Effector memory CD4-positive, alpha-beta T cell (primary cell): ENCODE measurements around the gene DOCK6.
"Not testable (repeated sequence)": the region's sequence is repeated elsewhere in the genome, so short reads cannot be mapped to it uniquely, and the experiment has no call there.

Experiments
- DNase-seq, 3 donors: peaks; one replicate each; pipeline ENCODE4 v3.0.0-alpha.2; 2020
- H3K27ac ChIP-seq: 2 replicates; pipeline ENCODE4 v1.7.0; 2013; ENCODE audit warnings: mild to moderate bottlenecking, low read length, moderate library complexity; ENCODE audit not compliant: insufficient read depth, poor library complexity, severe bottlenecking
- H3K27me3 ChIP-seq: replicated peaks from 2 replicates; pipeline ENCODE4 v1.7.0; 2013; ENCODE audit warnings: mild to moderate bottlenecking, low read length; ENCODE audit not compliant: insufficient read depth, control insufficient read depth, poor library complexity, severe bottlenecking
- H3K36me3 ChIP-seq: 2 replicates; pipeline ENCODE4 v1.7.0; 2013; ENCODE audit warnings: mild to moderate bottlenecking, low read length, moderate library complexity; ENCODE audit not compliant: control insufficient read depth, insufficient read depth
- H3K4me1 ChIP-seq: 2 replicates; pipeline ENCODE4 v1.7.0; 2013; ENCODE audit warnings: low read length, mild to moderate bottlenecking; ENCODE audit not compliant: control insufficient read depth, insufficient read depth, poor library complexity, severe bottlenecking
- H3K4me3 ChIP-seq: 2 replicates; pipeline ENCODE4 v1.7.0; 2013; ENCODE audit warnings: low read length, low read depth, mild to moderate bottlenecking; ENCODE audit not compliant: insufficient read depth, poor library complexity, severe bottlenecking
- H3K9me3 ChIP-seq: 2 replicates; pipeline ENCODE4 v1.7.0; 2013; ENCODE audit warnings: mild to moderate bottlenecking, low read length, moderate library complexity; ENCODE audit not compliant: control insufficient read depth

Gene DOCK6

DNA sequence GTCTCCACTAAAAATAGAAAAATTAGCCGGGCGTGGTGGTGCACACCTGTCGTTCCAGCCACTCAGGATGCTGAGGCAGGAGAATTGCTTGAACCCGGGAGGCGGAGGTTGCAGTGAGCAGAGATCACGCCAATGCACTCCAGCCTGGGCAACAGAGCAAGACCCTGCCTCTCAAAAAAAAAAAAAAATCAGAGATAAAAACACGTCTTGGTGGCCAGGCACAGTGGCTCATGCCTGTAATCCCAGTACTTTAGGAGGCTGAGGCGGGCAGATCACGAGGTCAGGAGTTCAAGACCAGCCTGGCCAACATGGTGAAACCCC lies 83.2 kb downstream of the DOCK6 start:
- H3K4me3 ChIP-seq, H3K9me3 ChIP-seq, H3K27me3 ChIP-seq, H3K4me1 ChIP-seq, H3K36me3 ChIP-seq, H3K27ac ChIP-seq, DNase-seq: not testable (repeated sequence)

DNA sequence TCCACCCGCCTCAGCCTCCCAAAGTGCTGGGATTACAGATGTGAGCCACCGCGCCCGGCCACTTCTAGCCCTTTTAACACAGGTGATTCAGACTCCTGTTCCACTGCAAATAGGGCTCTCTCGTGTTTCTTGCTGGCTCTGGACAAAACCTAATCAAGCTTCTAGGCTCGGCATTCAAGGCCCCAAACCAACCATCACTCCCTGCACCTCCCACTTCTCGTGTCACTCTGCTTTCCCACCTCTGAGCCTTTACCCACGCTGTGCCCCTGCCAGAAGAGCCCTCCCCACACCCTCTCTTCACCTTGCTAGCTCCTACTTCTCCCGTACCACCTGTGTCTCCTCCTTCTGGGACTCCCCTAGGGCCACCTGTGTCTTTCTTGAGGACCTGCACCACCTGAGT lies 84.7 kb downstream of the DOCK6 start:
- Histone ChIP-seq H3K27me3 (no peaks in the 10 kb centered on the region), H3K36me3 (no peaks in the 10 kb centered on the region), H3K27ac (no peak overlapping the region), H3K4me3 (no peak overlapping the region), H3K4me1 (peaks cover 5% of the 10 kb centered on the region), H3K9me3 (no peaks in the 10 kb centered on the region)
- no peak for DNase-seq

DNA sequence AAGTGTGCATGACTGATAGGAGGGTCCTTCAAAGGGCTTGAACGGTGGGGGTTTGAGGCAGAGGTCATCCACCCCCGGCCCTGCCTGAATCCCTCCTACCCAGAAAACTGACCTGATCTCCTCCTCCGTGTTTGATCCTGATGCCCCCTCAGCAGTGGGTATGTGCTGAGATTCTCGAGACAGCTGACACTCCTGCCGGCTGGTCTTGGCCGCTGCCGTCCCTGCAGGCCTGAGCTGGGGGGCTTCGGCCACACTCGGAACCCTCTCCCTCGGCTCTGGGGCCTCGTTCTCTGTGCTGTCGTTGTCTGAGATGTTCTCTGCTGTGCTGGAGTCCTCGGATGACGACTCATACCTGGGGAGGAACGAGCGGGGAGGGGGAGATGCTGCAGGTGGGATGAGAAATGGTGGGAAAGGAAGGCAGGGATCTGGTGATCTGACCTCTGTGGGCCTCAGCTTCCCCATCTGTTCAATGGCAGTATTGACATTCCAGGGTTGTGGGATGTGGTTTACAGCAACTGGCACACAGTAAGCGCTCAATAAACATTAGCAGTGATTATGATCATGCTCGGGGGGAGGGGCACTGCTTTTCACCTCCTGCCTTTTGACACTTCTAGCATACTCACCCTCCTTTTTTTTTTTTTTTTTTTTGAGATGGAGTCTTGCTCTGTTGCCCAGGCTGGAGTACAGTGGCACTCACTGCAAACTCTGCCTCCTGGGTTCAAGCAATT lies 85.7 kb downstream of the DOCK6 start:
- peaks cover 5% of the 10 kb centered on the region for H3K4me1 ChIP-seq
- no peaks in the 10 kb centered on the region for H3K27me3 ChIP-seq
- DNase-seq = no peak
- H3K27ac ChIP-seq = no peak overlapping the region
- H3K4me3 ChIP-seq = no peak overlapping the region
- no peaks in the 10 kb centered on the region for H3K9me3 ChIP-seq
- H3K36me3 ChIP-seq = no peaks in the 10 kb centered on the region

DNA sequence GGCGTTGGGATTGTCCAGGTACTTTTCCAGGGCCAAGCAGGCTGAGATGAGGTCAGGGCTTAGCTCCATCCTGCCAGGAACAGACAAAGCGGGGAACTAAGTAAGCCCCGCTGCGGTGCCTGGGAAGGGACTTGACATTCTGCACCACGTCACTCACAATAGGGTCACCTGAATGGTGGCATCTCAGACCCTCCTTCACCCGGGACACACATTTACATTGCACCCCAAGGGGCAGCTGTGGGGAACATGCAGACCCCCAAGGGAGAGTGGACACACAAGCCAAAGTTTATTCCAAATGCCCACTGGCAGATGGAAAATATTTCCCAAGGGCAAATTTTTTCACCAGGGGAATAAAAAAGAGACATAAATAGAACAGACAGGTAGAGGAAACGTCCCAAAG lies 86.4 kb downstream of the DOCK6 start:
- H3K27ac ChIP-seq = no peak overlapping the region
- H3K27me3 ChIP-seq = no peaks in the 10 kb centered on the region
- H3K9me3 ChIP-seq = no peaks in the 10 kb centered on the region
- H3K4me1 ChIP-seq = peaks cover 5% of the 10 kb centered on the region
- no peaks in the 10 kb centered on the region for H3K36me3 ChIP-seq
- H3K4me3 ChIP-seq = no peak overlapping the region
- DNase-seq = no peak

DNA sequence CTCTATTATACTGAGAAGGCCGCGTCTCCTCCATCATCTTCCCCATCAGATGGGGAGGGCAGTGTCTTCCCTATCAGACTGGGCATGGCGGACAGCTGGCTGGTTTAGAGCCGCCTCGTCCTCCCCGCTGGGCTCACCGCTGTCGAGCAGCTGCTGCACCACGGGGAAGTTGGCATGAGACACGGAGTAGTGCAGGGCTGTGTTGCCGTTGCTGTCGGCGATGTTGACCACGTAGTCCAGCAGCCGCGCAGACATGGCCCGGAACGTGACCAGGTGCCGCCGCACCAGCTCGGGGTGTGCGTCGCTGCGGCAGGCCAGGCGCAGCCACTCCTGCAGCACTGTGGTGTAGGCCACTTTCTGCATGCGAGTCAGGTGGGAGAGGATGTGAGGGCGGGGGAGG lies 88.0 kb downstream of the DOCK6 start:
- DNase-seq = no peak
- no peaks in the 10 kb centered on the region for H3K9me3 ChIP-seq
- no peak overlapping the region for H3K27ac ChIP-seq
- H3K27me3 ChIP-seq = no peaks in the 10 kb centered on the region
- no peak overlapping the region for H3K4me3 ChIP-seq
- no peaks in the 10 kb centered on the region for H3K36me3 ChIP-seq
- H3K4me1 ChIP-seq = no peaks in the 10 kb centered on the region

DNA sequence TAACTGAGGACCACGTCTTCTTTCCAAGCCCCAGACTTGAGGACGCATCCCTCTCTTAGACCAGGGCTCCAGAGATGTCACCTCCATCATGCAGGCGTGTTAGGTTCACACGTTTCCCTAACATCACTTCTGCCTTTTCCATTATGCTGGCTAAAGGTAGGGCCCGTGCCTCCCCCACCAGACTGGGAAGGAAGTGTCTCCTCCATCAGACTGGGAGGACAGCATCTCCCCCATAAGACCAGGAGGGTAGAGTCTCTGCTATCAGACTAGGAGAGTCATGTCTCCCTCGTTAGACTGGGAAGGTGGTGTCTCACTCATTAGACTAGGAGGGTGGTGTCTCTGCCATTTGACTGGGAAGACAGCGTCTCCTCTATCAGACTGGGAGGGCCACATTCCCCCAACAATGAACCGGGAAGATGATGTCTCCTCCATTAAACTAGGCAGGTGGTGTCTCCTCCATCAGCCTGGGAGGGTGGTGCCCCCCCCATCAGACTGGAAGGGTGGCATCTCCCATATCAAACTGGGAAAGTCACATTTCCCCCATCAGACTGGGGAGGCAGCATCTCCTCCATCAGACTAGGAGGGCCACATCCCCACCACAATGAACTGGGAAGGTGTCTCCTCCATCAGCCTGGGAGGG lies 88.7 kb downstream of the DOCK6 start:
- H3K36me3 ChIP-seq = no peaks in the 10 kb centered on the region
- no peak overlapping the region for H3K27ac ChIP-seq
- H3K27me3 ChIP-seq = no peaks in the 10 kb centered on the region
- no peaks in the 10 kb centered on the region for H3K4me1 ChIP-seq
- no peak overlapping the region for H3K4me3 ChIP-seq
- no peaks in the 10 kb centered on the region for H3K9me3 ChIP-seq
- DNase-seq = no peak

DNA sequence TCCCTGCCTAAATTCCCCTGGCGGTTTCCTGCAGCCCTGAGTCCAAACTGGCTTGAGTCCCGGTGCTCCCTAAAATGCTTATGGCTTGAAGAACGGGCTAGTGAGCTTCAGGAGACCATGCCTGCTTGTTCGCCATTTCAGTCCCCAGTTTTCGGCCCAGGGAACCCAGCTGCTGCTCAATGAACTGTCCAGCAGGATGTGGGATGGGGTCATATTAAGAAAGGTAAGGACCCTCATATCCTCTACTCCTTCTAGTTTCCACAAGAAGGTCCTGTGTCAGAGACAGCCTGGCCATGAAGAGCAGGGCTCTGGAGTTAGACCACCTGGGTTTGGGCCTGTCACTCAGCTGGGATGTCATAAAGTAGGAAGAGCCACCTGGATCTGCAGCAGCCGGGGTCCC lies 89.7 kb downstream of the DOCK6 start:
- Histone ChIP-seq H3K4me3 (no peak overlapping the region), H3K36me3 (no peaks in the 10 kb centered on the region)

DNA sequence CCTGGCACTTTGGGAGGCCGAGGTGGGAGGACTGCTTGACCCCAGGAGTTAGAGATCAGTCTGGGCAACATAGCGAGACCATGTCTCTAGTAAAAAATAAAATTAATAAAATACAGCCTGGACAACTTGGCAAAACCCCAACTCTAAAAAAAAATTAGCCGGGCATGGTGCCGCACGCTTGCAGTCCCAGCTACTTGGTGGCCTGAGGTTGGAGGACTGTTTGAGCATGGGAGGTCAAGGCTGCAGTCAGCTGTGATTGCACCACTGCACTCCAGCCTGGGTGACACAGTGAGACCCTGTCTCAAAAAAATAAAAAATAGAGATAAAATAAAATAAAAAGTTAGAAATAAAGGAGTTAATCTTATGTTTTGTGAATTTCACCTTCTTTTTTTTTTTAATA lies 91.2 kb downstream of the DOCK6 start:
- Histone ChIP-seq H3K27ac (no peak overlapping the region), H3K4me1 (no peaks in the 10 kb centered on the region), H3K27me3 (no peaks in the 10 kb centered on the region), H3K4me3 (no peak overlapping the region), H3K9me3 (no peaks in the 10 kb centered on the region), H3K36me3 (no peaks in the 10 kb centered on the region)
- DNase-seq = no peak

More for the DNA sequence above, 89.7 kb downstream of the DOCK6 start:
- no peak for DNase-seq
- H3K27ac ChIP-seq = no peak overlapping the region
- no peaks in the 10 kb centered on the region for H3K4me1 ChIP-seq
- no peaks in the 10 kb centered on the region for H3K27me3 ChIP-seq
- H3K9me3 ChIP-seq = no peaks in the 10 kb centered on the region

DNA sequence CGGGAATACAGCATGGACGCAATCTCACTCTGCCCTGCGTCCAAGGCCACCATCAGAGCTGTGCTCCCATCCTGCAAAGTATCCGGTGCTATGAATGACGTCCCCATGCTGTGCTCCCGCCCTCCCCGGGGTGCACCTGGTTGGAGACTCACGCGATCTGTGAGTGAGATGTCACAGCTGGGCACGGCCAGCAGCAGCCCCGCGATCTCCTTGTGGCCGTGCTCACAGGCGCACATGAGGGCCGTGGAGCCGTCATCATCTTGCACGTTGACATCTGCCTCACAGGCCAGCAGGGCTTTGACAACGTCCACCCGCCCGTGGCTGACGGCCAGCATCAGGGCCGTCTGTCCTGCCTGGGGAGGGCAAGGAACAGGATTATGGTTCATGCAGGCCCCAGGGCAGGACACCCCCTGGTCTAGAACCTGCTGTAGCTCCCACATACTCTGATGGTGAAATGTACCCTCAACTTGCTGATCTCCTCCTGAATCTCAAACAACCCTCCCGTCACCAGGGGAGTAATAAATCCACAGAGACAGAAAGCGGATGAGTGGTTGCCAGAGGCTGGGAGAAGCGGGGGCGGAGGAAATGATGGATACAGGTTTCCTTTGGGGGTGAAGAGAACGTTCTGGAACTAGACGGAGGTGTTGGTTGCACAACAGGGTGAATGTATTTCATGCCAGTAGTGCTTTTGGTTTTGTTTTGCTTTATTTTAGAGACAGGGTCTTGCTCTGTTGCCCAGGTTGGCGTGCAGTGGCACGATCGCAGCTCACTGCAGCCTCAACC lies 92.2 kb downstream of the DOCK6 start:
- Histone ChIP-seq H3K27me3 (no peaks in the 10 kb centered on the region), H3K36me3 (no peaks in the 10 kb centered on the region), H3K9me3 (no peaks in the 10 kb centered on the region), H3K4me3 (no peak overlapping the region), H3K4me1 (no peaks in the 10 kb centered on the region), H3K27ac (no peak overlapping the region)
- no peak for DNase-seq

DNA sequence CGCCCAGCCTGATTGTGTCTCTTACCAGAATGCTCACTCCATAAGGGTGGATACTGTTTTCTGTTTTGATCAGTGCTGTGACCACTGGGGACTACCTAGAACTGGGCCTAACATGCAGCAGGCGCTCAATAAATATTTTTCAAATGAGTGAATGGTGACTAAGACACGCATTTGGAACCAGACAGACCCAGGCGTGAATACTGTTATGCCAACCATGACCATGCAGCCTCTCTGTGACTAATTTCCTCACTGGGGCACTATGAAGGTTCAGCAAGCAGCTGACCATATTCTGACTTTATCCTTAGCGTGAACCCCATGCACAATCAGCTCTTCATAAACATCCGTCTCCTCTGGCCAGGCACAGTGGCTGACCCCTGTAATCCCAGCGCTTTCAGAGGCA lies 93.8 kb downstream of the DOCK6 start:
- Histone ChIP-seq H3K4me1 (no peaks in the 10 kb centered on the region), H3K27me3 (no peaks in the 10 kb centered on the region), H3K27ac (no peak overlapping the region), H3K36me3 (no peaks in the 10 kb centered on the region), H3K9me3 (no peaks in the 10 kb centered on the region), H3K4me3 (no peak overlapping the region)
- DNase-seq = no peak
